ENCODE data around the gene MPST. TPM values are rescaled to one million over a fixed set of nuclear protein-coding genes. Genes with fewer than 3 reads are reported as not detected.
"Not testable (repeated sequence)": the region's sequence is repeated elsewhere in the genome, so short reads cannot be mapped to it uniquely, and the experiment has no call there.

Gene MPST
- total RNA-seq, 1 donor from 2014 or later: 146 TPM

DNA sequence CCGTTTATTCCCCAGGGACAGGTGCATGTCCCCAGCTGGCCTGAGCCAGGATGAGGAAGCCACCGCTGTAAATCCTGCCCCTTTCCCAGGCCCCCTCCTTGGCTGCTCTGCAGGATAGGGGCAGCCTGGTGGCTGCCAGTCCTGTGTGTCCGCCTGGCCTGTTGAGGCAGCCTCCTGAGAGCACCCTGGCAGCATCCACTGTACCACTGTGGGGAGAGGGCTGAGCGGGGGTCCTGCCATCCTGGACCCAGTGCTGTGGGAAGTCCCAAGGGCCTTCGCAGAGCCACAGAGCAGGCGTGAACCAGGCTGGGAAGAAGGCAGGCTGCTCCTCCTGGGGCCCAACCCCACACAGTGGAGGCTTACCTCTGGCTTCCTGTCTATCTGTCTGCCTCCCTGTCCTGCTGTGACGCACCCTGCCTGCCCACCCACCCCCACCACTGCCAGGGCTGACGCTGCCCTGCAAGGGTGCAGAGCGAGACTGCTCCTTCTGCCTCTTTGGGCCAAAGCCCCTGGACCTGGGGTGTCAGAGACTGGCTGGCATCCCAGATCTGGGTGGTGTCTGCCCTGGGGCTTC is 40.4 kb downstream of the MPST start:
- no peak for DNase-seq (ENCODE audit: low read depth in 2 of 2)

DNA sequence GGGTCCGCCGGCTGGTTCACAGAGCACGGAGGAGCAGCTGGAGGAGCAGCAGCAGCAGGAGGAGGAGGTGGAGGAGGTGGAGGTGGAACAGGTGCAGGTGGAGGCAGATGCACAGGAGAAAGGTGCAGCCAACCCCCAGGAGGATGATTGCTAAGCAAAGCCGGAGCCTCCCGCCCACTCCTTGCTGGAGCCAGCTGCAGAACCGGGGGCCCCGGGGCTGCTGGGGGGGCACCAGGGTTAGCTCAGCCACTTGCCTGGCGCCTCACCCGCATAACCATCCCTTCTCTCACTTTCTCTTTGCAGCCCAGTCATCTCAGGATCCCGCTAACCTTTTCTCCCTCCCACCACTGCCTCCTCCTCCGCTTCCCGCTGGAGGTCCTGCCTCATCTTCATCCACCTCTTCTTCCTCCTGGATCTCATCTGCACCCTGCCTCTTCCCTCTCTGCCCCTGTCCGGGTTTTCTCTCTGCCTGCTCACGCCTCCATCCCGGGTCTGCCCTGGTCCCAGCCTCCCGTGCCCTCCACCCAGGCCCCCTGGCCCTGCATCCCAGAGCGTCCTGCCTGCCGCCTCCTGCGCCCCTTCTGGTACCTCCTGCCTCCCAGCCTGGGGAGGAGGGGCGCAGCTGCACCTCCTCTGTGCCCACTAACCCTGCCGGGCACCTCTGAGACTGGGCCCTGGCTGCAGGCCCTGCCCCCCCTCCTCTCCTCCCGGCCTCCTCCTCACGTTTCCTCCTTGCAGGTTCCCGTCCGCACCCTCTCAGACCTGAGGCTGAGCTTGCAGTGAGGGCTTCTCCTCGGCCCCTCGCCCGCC is 41.5 kb downstream of the MPST start:
- no peak for DNase-seq (ENCODE audit: low read depth in 2 of 2)

GRCh38 chr22:37061611-37062375 is 42.3 kb downstream of the MPST start:
- no peak for DNase-seq (ENCODE audit: low read depth in 2 of 2)

DNA sequence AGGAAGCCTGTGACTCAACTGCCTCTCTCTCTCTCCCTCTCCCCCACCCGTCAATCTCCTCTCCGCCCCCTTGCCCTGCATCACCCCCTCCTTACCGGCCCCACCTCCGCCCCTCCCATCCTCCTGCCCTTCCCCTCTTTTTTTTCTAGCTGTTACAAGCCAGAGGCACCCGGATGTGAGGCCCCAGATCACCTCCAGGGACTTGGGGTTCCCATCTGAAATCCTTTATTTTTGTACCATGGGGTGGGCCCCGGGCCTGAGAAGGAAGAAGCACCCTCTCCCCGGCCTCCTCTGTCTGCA is 42.8 kb downstream of the MPST start:
- DNase-seq (ENCODE audit: low read depth in 2 of 2): no peak

DNA sequence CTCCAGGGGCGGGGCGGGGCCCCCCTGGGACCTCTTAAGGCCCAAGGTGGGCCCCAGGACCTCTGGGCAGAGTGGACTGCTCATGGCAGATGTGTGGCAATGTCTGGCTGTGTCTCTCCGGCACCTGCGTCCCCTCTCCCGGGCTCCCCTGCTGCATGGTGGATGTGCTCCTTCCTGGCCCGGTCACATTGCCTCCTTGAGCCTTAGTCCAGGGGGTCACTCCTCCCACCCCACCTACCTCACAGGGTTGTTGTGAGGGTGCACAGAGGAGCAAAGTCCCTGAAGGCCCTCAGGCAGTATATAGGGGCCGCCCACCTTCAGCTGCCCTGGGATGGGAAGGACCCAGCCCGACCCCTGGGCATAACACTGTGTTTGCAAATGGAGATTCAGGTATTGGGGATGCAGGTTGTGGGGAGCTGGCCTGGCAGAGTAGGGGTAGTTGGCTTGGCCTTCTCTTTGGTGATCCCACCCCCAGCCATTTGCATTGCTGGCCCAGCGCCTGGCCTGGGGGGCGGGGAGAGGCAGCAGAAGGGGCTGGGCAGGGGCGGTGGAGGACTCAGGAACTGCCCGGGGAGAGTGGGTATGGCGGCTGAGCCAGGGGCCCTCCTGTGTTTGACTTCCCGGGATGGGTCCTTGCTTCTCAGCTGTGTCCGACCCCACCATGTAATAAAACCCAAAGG is 43.3 kb downstream of the MPST start:
- DNase-seq (ENCODE audit: low read depth in 2 of 2): no peak

- peak in 1 of 2 donors; percentile 13 for DNase-seq (ENCODE audit: low read depth in 2 of 2)
Measured at GRCh38 chr22:37063431-37064420, 44.2 kb downstream of the MPST start.

GRCh38 chr22:37064553-37064952 is 45.0 kb downstream of the MPST start:
- DNase-seq (ENCODE audit: low read depth in 2 of 2): no peak

- no peak for DNase-seq (ENCODE audit: low read depth in 2 of 2)
Measured at GRCh38 chr22:37065180-37065579, 45.6 kb downstream of the MPST start.

DNA sequence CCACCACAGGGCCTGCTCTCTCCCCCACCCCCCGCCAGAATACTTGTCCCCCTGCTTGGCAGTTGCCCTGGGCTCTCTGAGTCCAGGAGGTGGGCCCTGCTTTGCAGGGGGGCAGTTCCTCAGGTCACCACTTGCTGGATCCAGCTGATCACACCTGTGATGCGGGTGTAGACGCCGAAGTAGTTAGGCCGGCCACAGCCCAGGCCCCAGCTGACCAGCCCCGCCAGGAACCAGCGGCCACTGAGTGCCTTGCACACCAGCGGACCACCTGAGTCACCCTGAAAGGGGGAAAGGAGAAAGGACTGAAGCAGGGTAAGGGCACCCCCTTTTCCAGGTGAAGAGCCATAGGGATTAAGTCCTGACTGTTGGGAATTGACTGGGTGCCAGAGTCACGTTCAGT is 46.4 kb downstream of the MPST start:
- no peak for DNase-seq (ENCODE audit: low read depth in 2 of 2)

GRCh38 chr22:37067428-37067827 is 47.9 kb downstream of the MPST start:
- no peak for DNase-seq (ENCODE audit: low read depth in 2 of 2)

DNA sequence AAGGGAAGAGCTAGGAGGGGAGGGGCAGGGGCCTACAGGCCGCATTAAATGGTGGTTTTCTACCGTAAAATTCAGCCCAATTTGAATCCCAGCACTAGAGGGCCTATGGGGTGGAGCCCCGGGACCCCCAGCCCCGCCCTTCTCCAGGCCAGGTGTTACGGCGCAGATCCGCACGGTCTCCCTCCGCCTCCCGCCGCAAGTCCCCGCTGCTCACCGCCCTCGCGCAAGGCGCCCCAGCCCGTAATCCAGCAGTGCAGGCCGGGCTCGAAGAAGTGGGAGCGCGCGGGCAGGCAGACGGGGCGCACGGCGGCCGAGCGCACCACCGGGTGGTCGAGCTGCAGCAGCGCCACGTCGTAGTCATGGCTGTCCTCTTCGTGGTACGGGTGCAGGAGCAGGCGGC is 49.3 kb downstream of the MPST start:
- DNase-seq (ENCODE audit: low read depth in 2 of 2): peak in 1 of 2 donors; percentile 18

DNA sequence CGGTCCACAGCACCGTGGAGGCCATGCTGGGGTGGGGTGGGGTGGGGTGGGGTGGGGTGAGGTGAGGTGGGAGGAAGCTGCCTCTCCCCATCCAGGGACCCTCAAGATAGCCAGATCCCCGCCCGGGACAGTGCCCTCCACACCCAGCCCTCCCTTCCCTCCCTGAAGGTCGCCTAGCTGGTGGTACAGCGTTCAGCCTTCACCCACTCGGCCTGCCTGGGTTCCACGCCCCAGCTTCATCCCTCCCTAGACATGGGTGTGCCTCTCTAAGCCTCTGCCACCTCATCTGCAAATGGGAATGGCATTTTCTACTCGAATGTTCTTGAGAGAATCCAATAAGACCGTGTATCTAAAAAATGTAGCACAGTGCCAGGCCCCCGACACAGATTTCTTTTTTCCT is 49.8 kb downstream of the MPST start:
- no peak for DNase-seq (ENCODE audit: low read depth in 2 of 2)

DNA sequence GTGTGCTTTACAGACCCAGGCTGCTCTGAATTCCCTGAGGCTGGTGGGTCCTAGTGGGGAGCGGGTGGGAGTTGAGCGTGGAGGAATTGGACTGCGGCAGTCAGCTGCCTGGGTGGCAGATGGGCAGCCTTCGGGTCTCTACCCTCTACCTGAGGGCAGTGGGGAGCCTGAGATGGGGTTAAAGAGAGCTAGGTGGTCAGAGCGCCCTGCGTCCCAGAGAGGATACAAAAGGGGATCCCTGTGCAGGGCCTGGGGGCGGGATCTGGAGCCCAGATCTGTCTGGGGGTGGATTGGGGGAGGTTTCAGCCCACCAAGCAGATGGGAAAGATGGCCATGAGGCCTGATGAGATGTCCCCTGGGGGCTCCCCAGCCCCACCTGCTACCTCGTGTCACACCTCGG is 50.2 kb downstream of the MPST start:
- DNase-seq (ENCODE audit: low read depth in 2 of 2): no peak

DNA sequence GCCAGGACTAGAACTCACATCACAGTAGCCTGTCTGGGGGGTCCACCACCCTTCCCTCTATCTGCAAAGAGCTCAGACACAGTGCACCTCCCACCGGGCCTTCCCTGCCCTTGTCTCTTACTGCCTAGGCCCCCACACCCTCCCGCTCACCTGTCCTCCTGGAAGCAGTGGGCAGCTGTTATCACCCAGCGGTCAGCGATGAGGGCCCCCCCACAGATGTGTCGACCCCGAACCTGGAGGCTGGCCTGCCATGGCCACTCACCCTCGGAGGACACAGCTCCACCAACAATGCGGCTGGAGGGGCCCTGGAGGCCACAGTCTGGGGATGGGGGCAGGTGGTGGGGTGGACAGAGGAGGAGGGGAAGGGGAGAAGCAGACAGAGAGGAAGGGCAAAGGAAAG is 50.8 kb downstream of the MPST start:
- DNase-seq (ENCODE audit: low read depth in 2 of 2): no peak

DNA sequence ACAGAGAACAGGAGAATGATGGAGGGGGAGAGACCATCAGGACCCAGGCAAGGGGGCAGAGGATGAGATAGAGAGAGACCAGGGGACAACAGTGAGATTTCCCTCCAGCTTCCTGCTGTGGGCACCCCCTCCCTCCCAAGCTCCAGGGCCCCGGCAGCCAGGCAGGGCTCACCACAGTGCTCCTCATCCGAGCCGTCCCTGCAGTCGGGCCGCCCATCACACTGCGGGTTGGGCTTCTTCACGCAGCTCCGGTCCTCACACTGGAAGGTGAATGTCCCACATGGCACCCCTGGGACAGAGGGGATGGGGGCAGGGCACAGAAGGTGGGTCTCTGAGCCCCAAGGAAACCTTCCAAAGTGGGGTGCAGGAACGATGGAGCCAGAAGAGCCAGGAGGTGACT is 51.2 kb downstream of the MPST start:
- no peak for DNase-seq (ENCODE audit: low read depth in 2 of 2)

DNA sequence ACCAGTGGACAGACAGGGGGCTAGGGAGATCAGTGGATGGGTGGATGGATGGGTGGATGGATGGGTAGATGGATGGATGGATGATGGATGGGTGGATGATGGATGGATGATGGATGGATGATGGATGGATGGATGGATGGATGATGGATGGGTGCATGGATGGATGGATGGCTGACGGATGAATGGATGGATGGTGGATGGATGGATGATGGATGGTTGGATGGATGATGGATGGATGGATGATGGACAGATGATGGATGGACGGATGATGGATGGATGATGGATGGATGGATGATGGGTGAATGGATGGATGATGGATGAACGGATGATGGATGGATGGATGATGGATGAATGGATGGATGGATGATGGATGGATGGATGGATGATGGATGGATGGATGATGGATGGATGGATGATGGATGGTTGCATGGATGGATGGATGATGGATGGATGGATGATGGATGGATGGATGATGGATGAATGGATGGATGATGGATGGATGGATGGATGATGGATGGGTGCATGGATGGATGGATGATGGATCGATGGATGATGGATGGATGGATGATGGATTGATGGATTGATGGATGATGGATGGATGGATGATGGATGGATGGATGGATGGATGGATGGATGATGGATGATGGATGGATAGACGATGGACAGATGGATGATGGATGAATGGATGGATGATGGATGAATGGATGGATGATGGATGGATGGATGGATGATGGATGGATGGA is 52.5 kb downstream of the MPST start:
- not testable (repeated sequence) for DNase-seq (ENCODE audit: low read depth in 2 of 2)

GRCh38 chr22:37072673-37073072 is 53.1 kb downstream of the MPST start:
- no peak for DNase-seq (ENCODE audit: low read depth in 2 of 2)

GRCh38 chr22:37074537-37074936 is 55.0 kb downstream of the MPST start:
- no peak for DNase-seq (ENCODE audit: low read depth in 2 of 2)

DNA sequence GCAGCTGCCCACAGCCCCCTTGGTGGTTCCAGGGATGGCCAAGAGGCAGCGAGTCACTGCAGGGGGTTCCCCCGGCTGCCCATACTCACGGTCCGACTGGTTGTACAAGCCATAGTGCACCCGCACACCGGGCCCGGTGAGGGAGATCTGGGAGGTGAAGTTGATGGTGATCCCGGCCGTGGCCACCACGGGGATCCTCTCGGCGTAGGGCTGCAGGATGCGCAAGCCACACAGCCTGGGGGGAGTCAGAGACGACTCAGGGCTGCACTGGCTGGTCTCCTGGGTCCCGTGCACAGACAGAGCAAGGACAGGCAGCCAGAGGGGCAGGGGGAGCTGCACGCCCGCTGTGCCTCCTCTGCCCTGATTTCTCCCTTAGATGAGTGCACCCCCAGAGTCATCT is 55.5 kb downstream of the MPST start:
- DNase-seq (ENCODE audit: low read depth in 2 of 2): no peak

DNA sequence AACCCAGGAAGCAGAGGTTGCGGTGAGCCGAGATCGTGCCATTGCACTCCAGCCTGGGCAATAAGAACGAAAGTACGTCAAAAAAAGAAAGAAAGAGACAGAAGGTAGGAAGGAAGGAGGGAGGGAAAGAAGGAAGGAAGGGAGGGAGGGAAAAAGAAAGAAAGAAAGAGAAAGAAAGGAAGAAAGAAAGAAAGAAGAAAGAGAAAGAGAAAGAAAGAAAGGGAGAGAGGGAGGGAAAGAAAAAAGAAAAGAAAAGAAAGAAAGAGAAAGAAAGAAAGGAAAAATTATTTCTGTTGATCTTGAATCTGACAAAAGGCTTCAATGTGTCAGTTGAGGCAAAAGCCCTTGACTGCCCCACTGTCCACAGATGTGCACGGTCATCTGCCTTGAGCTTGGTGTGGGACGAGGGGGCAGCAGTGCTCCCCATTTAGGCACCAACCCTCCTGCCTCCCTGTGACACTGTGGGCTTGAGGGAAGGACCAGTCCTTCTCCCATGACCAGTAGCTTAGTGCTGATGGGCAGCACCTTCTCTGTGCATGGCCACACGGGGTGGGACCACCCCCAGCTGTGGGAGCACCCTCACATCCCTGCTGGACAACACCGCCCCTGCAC is 56.4 kb downstream of the MPST start:
- DNase-seq (ENCODE audit: low read depth in 2 of 2): no peak
